Adrenal gland (tissue), 12 donors: ENCODE results near the gene RCOR1. TPM values are rescaled to one million over a fixed set of nuclear protein-coding genes. Genes with fewer than 3 reads are reported as not detected.

ENCODE experiments used
- DNase-seq, 7 donors: peaks; one replicate each; pipeline ENCODE4 v3.0.0-alpha.2; 2019 to 2020
- H3K27ac ChIP-seq, 5 donors: fragments of 200-600 bp; sonication (generic) in 4 of 5; 1 replicate in 3 of 5; 2 replicates in 2 of 5; pipeline versions ENCODE4 v1.5.1 to v1.8.0; 2016 to 2020; ENCODE audit warnings: mild to moderate bottlenecking in 1 of 5
- H3K27me3 ChIP-seq: fragments of 200-600 bp; 2 replicates; pipeline ENCODE4 v1.8.0; 2021
- H3K36me3 ChIP-seq, 2 donors: fragments of 200-600 bp; replicated peaks in 1 of 2; 1 replicate in 1 of 2; 2 replicates in 1 of 2; pipeline versions ENCODE4 v1.5.1 to v1.8.0; 2018 to 2022
- H3K4me1 ChIP-seq, 2 donors: fragments of 200-600 bp; replicated peaks in 1 of 2; 1 replicate in 1 of 2; 2 replicates in 1 of 2; pipeline versions ENCODE4 v1.5.1 to v1.8.0; 2018 to 2021
- H3K4me3 ChIP-seq, 4 donors: fragments of 200-600 bp; sonication (generic) in 3 of 4; one replicate each; pipeline ENCODE4 v1.5.1; 2016 to 2018
- H3K9me3 ChIP-seq, 3 donors: fragments of 200-600 bp; sonication (generic) in 1 of 3; replicated peaks in 1 of 3; 1 replicate in 2 of 3; 2 replicates in 1 of 3; pipeline versions ENCODE4 v1.5.1 to v1.8.0; 2016 to 2021
- CTCF ChIP-seq, 6 experiments: fragments of 450-650 bp in 4 of 6; fragments of 200-600 bp in 2 of 6; sonication (generic) in 1 of 6; IDR thresholded peaks; 1 replicate in 5 of 6; 2 replicates in 1 of 6; pipeline versions ENCODE4 v1.5.1 to v1.8.0; 2016 to 2021; ENCODE audit warnings: antibody characterized with exemption in 6 of 6, mild to moderate bottlenecking in 2 of 6, moderate library complexity in 1 of 6
- POLR2A ChIP-seq, 2 donors: fragments of 450-650 bp; IDR thresholded peaks; one replicate each; pipeline ENCODE4 v1.6.1; 2017; ENCODE audit warnings: antibody characterized with exemption in 2 of 2, mild to moderate bottlenecking in 2 of 2, moderate library complexity in 1 of 2
- WGBS, 4 donors: extraction: QIAGEN DNeasy Blood & Tissue Kit in 2 of 4; methylation state at CpG; one replicate each; pipeline versions ENCODE4 v1.1.5 to v1.1.7; 2013 to 2017; 5-methylcytosine and 5-hydroxymethylcytosine counted together
- intact Hi-C, 2 donors: fragments of 100-400 bp; cut with DNase I; formaldehyde crosslinking; loops; one replicate each; pipeline versions ENCODE4 v1.14.1 to v1.15.0; 2022 to 2023
- polyA plus RNA-seq, 3 donors: library from polyadenylated mRNA; stranded (reverse); fragments of 200-250 nt in 2 of 3; fragments of 350-450 nt in 1 of 3; fragmentation: Illumina TruSeq in 1 of 3; extraction: RNeasy Lipid Tissue Mini Kit (QIAGEN cat#74804) in 1 of 3; gene quantifications; one replicate each; pipeline ENCODE4 v1.2.3, GENCODE V29; 2013 to 2014
- total RNA-seq, 9 donors: library from RNA; depleted of rRNA in 4 of 9; stranded (reverse); fragments of >200 nt in 4 of 9; fragments of 120-200 nt in 1 of 9; fragmentation: NEBNext Ultra II Directional in 1 of 9; extraction: Animal tissue kit (Norgen Biotek cat#: 25700) in 1 of 9; gene quantifications; one replicate each; pipeline versions ENCODE4 v1.1.0 to v1.2.4, GENCODE V29; 2013 to 2023
- donor health status: healthy with polysubstance abuse.
- donor health status: Bipolar disorder and iron deficiency.
- donor health status: DM: yes; HTN: yes; CAD: no.
- donor health status: DM: no; HTN: no; CAD: no.
- donor health status: DM: no; HTN: no; CAD: no.
- donor health status: DM: yes; HTN: yes; CAD: no.

Gene RCOR1
- total and polyA plus RNA-seq, 12 donors, result 3.8 to 17.7 (median 11.3) TPM

- H3K9me3 ChIP-seq, result no peaks in the 10 kb centered on the region
- H3K4me3 ChIP-seq, result no peak overlapping the region
- no peak for TF ChIP-seq POLR2A (IDR thresholded peaks at IDR 0.05)
- TF ChIP-seq CTCF (IDR thresholded peaks at IDR 0.05), result no peak
- H3K27me3 ChIP-seq, result no peaks in the 10 kb centered on the region
- 91 to 95% (median 93%) methylated on average over 3 of the region's 3 CpGs for WGBS, 4 donors
- peaks cover 13 to 18% of the 10 kb centered on the region in 2 donors for H3K4me1 ChIP-seq
- no peak for DNase-seq
- intact Hi-C loops, result no loop called here
- no peaks in the 10 kb centered on the region for H3K36me3 ChIP-seq
- no peak overlapping the region for H3K27ac ChIP-seq
Measured at GRCh38 chr14:102663440-102663839, 71.0 kb downstream of the RCOR1 start.

GRCh38 chr14:102665621-102666020 is 73.2 kb downstream of the RCOR1 start:
- DNase-seq, result no peak
- 97 to 100% (median 99%) methylated on average over 2 of the region's 2 CpGs for WGBS, 4 donors
- TF ChIP-seq POLR2A (IDR thresholded peaks at IDR 0.05) (no peak), CTCF (IDR thresholded peaks at IDR 0.05) (no peak)
- Histone ChIP-seq H3K9me3 (no peaks in the 10 kb centered on the region), H3K4me1 (peaks cover 13% of the 10 kb centered on the region in 2 donors), H3K36me3 (no peaks in the 10 kb centered on the region), H3K27me3 (no peaks in the 10 kb centered on the region), H3K27ac (no peak overlapping the region), H3K4me3 (no peak overlapping the region)
- intact Hi-C loops, result no loop called here

- no peak for DNase-seq
- no peak overlapping the region for H3K4me3 ChIP-seq
- TF ChIP-seq CTCF (IDR thresholded peaks at IDR 0.05), result no peak
- TF ChIP-seq POLR2A (IDR thresholded peaks at IDR 0.05), result no peak
- H3K27me3 ChIP-seq, result no peaks in the 10 kb centered on the region
- 87 to 91% (median 89%) methylated on average over 5 of the region's 5 CpGs for WGBS, 4 donors
- H3K4me1 ChIP-seq, result peaks cover 13% of the 10 kb centered on the region in 2 donors
- no peaks in the 10 kb centered on the region for H3K36me3 ChIP-seq
- no peak overlapping the region for H3K27ac ChIP-seq
- H3K9me3 ChIP-seq, result no peaks in the 10 kb centered on the region
- intact Hi-C loops, result no loop called here
Measured at GRCh38 chr14:102666635-102667034, 74.2 kb downstream of the RCOR1 start.

GRCh38 chr14:102667703-102668102 is 75.3 kb downstream of the RCOR1 start:
- no peak overlapping the region for H3K4me3 ChIP-seq
- TF ChIP-seq POLR2A (IDR thresholded peaks at IDR 0.05) (no peak), CTCF (IDR thresholded peaks at IDR 0.05) (no peak)
- DNase-seq, result no peak
- no peaks in the 10 kb centered on the region for H3K27me3 ChIP-seq
- H3K4me1 ChIP-seq, result peaks cover 9% of the 10 kb centered on the region in 2 donors
- H3K36me3 ChIP-seq, result no peaks in the 10 kb centered on the region
- H3K27ac ChIP-seq, result no peak overlapping the region
- WGBS, 4 donors, result 77 to 94% (median 87%) methylated on average over 2 of the region's 2 CpGs
- intact Hi-C loops, result no loop called here
- no peaks in the 10 kb centered on the region for H3K9me3 ChIP-seq
